ENCODE results near the gene SRD5A1.

Gene SRD5A1

GRCh38 chr5:6715271-6715670, 82.0 kb downstream of the SRD5A1 start:
- no peak for DNase-seq

GRCh38 chr5:6715758-6716628, 82.8 kb downstream of the SRD5A1 start:
- DNase-seq = no peak

GRCh38 chr5:6716629-6717149, 83.4 kb downstream of the SRD5A1 start:
- no peak for DNase-seq

- no peak for DNase-seq
Observed at GRCh38 chr5:6717247-6717646, 84.0 kb downstream of the SRD5A1 start.

- DNase-seq = no peak
Observed at GRCh38 chr5:6717687-6718086, 84.4 kb downstream of the SRD5A1 start.

- DNase-seq = no peak
Observed at GRCh38 chr5:6718161-6718681, 85.0 kb downstream of the SRD5A1 start.

GRCh38 chr5:6718718-6719117, 85.5 kb downstream of the SRD5A1 start:
- DNase-seq = no peak

GRCh38 chr5:6719417-6719816, 86.2 kb downstream of the SRD5A1 start:
- DNase-seq = no peak

GRCh38 chr5:6719896-6720560, 86.8 kb downstream of the SRD5A1 start:
- no peak for DNase-seq

GRCh38 chr5:6720561-6720921, 87.3 kb downstream of the SRD5A1 start:
- DNase-seq = no peak

GRCh38 chr5:6721442-6721841, 88.2 kb downstream of the SRD5A1 start:
- DNase-seq = no peak

GRCh38 chr5:6722015-6722414, 88.8 kb downstream of the SRD5A1 start:
- DNase-seq = no peak

GRCh38 chr5:6723122-6723815, 90.0 kb downstream of the SRD5A1 start:
- no peak for DNase-seq

- no peak for DNase-seq
Observed at GRCh38 chr5:6723816-6724300, 90.6 kb downstream of the SRD5A1 start.
